ENCODE results near the gene VILL.

The VILL gene

GRCh38 chr3:38000965-38001455, 10.4 kb downstream of the VILL start:
- DNase-seq (ENCODE audit: low read depth, low spot score): no peak

- no peak for DNase-seq (ENCODE audit: low read depth, low spot score)
Measured at GRCh38 chr3:38001456-38002081, 11.0 kb downstream of the VILL start.

GRCh38 chr3:38002291-38002876, 11.8 kb downstream of the VILL start:
- no peak for DNase-seq (ENCODE audit: low read depth, low spot score)

- no peak for DNase-seq (ENCODE audit: low read depth, low spot score)
Measured at GRCh38 chr3:38002940-38003339, 12.4 kb downstream of the VILL start.

- DNase-seq (ENCODE audit: low read depth, low spot score): no peak
Measured at GRCh38 chr3:38003371-38003816, 12.8 kb downstream of the VILL start.

- DNase-seq (ENCODE audit: low read depth, low spot score): no peak
Measured at GRCh38 chr3:38003817-38004414, 13.3 kb downstream of the VILL start.

GRCh38 chr3:38004415-38005075, 14.0 kb downstream of the VILL start:
- DNase-seq (ENCODE audit: low read depth, low spot score): no peak

- DNase-seq (ENCODE audit: low read depth, low spot score): no peak
Measured at GRCh38 chr3:38005076-38006020, 14.8 kb downstream of the VILL start.

- DNase-seq (ENCODE audit: low read depth, low spot score): no peak
Measured at GRCh38 chr3:38006031-38006430, 15.4 kb downstream of the VILL start.

GRCh38 chr3:38006445-38006995, 15.9 kb downstream of the VILL start:
- DNase-seq (ENCODE audit: low read depth, low spot score): no peak

GRCh38 chr3:38007754-38008090, 17.1 kb downstream of the VILL start:
- no peak for DNase-seq (ENCODE audit: low read depth, low spot score)

GRCh38 chr3:38008191-38008701, 17.7 kb downstream of the VILL start:
- no peak for DNase-seq (ENCODE audit: low read depth, low spot score)

- DNase-seq (ENCODE audit: low read depth, low spot score): no peak
Measured at GRCh38 chr3:38008971-38009580, 18.5 kb downstream of the VILL start.

GRCh38 chr3:38009807-38010591, 19.4 kb downstream of the VILL start:
- DNase-seq (ENCODE audit: low read depth, low spot score): no peak

- no peak for DNase-seq (ENCODE audit: low read depth, low spot score)
Measured at GRCh38 chr3:38011111-38011510, 20.5 kb downstream of the VILL start.

GRCh38 chr3:38015485-38015884, 24.9 kb downstream of the VILL start:
- DNase-seq (ENCODE audit: low read depth, low spot score): no peak

- DNase-seq (ENCODE audit: low read depth, low spot score): no peak
Measured at GRCh38 chr3:38015984-38016383, 25.4 kb downstream of the VILL start.

- DNase-seq (ENCODE audit: low read depth, low spot score): no peak
Measured at GRCh38 chr3:38016410-38016809, 25.8 kb downstream of the VILL start.

GRCh38 chr3:38016847-38017444, 26.4 kb downstream of the VILL start:
- no peak for DNase-seq (ENCODE audit: low read depth, low spot score)

Measured in activated CD4-positive, CD25-positive, alpha-beta regulatory T cell treated with anti-CD3 and anti-CD28 coated beads, Interleukin-2, amount 50 U/mL, for 16 hours (primary cell).